HepG2 (cell line): Measurements from ENCODE around the gene RNF11. TPM values are rescaled to one million over a fixed set of nuclear protein-coding genes. Genes with fewer than 3 reads are reported as not detected.

Source experiments
- ATAC-seq: fragments of 200-7000 bp; cut with Tn5 transposase; 3 replicates; pipeline ENCODE4 v1.9.1; 2020; ENCODE audit warnings: mild to moderate bottlenecking, moderate library complexity
- BruUV-seq: library from RNA; stranded (reverse); fragments of 400-500 nt; replicated peaks from 2 replicates; lab custom pipeline; 2021; lab: Mats Ljungman, UMichigan
- CTCF ChIA-PET: fragments of 300-600 bp; formaldehyde crosslinking; extraction: SDS; loops from one replicate; lab custom pipeline; 2021; ENCODE audit warnings: low total read pairs, inconsistent platforms, low intra/inter-chr PET ratio; lab: Yijun Ruan, JAX
- POLR2A ChIA-PET: fragments of 350-600 bp; sonication (Branson Sonifier 250); formaldehyde crosslinking; loops from one replicate; lab custom pipeline; 2020; ENCODE audit warnings: antibody characterized with exemption, inconsistent platforms; lab: Yijun Ruan, JAX
- DNase-seq: peaks from one replicate; pipeline ENCODE4 v3.0.0-alpha.2; 2015; ENCODE audit warnings: low spot score
- FAIRE-seq: peaks from 3 replicates; lab custom pipeline; 2011; peaks lifted over from hg19 to GRCh38; lab: Jason Lieb, UNC
- H2AFZ ChIP-seq: one replicate; pipeline ENCODE4 v1.6.1; 2011; ENCODE audit warnings: low read length, inconsistent platforms
- H3K27ac ChIP-seq: fragments of 300-600 bp; 3 replicates; pipeline ENCODE4 v1.8.0; 2011; ENCODE audit warnings: mixed run types, mild to moderate bottlenecking, mixed read lengths, low read length, inconsistent platforms; ENCODE audit not compliant: insufficient read depth; ENCODE audit errors: extremely low read length
- H3K27me3 ChIP-seq, 2 experiments: fragments of 200-600 bp in 1 of 2; 2 replicates in 1 of 2; 3 replicates in 1 of 2; pipeline versions ENCODE4 v1.6.0 to v1.8.0; 2011; ENCODE audit warnings: low read length in 2 of 2, mild to moderate bottlenecking in 2 of 2, moderate library complexity in 2 of 2, inconsistent platforms in 1 of 2; ENCODE audit not compliant: insufficient read depth in 2 of 2, control insufficient read depth in 1 of 2
- H3K36me3 ChIP-seq, 2 experiments: fragments of 200-600 bp in 1 of 2; replicated peaks in 1 of 2; 2 replicates in 1 of 2; 3 replicates in 1 of 2; pipeline versions ENCODE4 v1.5.1 to v1.8.0; 2011; ENCODE audit warnings: low read length in 2 of 2, inconsistent platforms in 1 of 2; ENCODE audit not compliant: insufficient read depth in 2 of 2, control insufficient read depth in 1 of 2
- H3K4me1 ChIP-seq: 2 replicates; pipeline ENCODE4 v1.5.1; 2012; ENCODE audit warnings: low read length, inconsistent platforms; ENCODE audit not compliant: insufficient read depth
- H3K4me2 ChIP-seq: 2 replicates; pipeline ENCODE4 v1.6.0; 2011; ENCODE audit warnings: low read depth, low read length, inconsistent platforms
- H3K4me3 ChIP-seq, 3 experiments: fragments of 200-600 bp in 1 of 3; sonication (generic), shearing (Covaris generic) in 1 of 3; replicated peaks in 1 of 3; 2 replicates each; pipeline ENCODE4 v1.5.1; 2011 to 2016; ENCODE audit warnings: low read length in 3 of 3, inconsistent platforms in 2 of 3, low read depth in 2 of 3, mild to moderate bottlenecking in 2 of 3, control low read depth in 1 of 3, mixed read lengths in 1 of 3; ENCODE audit not compliant: insufficient read depth in 1 of 3
- H3K79me2 ChIP-seq: one replicate; pipeline ENCODE4 v1.6.1; 2011; ENCODE audit warnings: low read length, inconsistent platforms; ENCODE audit not compliant: insufficient read depth
- H3K9ac ChIP-seq: 2 replicates; pipeline ENCODE4 v1.6.0; 2011; ENCODE audit warnings: mild to moderate bottlenecking, low read depth, low read length, inconsistent platforms; ENCODE audit not compliant: insufficient read depth
- H3K9me3 ChIP-seq: 2 replicates; pipeline ENCODE4 v1.5.1; 2012; ENCODE audit warnings: mild to moderate bottlenecking, low read length
- H4K20me1 ChIP-seq: 2 replicates; pipeline ENCODE4 v1.6.0; 2011; ENCODE audit warnings: inconsistent platforms, mild to moderate bottlenecking, low read length, moderate library complexity; ENCODE audit not compliant: insufficient read depth
- BHLHE40 ChIP-seq: IDR thresholded peaks from 2 replicates; pipeline ENCODE4 v1.6.1; 2011; ENCODE audit warnings: low read length, improper control_type of control experiment
- CBFB ChIP-seq: sonication (generic); formaldehyde crosslinking; IDR thresholded peaks from 2 replicates; pipeline ENCODE4 v1.4.0; 2020; ENCODE audit warnings: missing genetic modification reagents
- KDM2A ChIP-seq: sonication (generic); formaldehyde crosslinking; IDR thresholded peaks from 2 replicates; pipeline ENCODE4 v1.4.0; 2020; ENCODE audit warnings: low read depth, missing genetic modification reagents, borderline replicate concordance
- MAF1 ChIP-seq: sonication (generic); formaldehyde crosslinking; IDR thresholded peaks from 2 replicates; pipeline ENCODE4 v1.5.0; 2020; ENCODE audit warnings: missing genetic modification reagents, borderline replicate concordance
- MAZ ChIP-seq, 2 experiments: sonication (generic) in 1 of 2; formaldehyde crosslinking in 1 of 2; IDR thresholded peaks; 2 replicates each; pipeline versions ENCODE4 v1.5.0 to v1.6.1; 2012 to 2020; ENCODE audit warnings: low read depth in 2 of 2, mild to moderate bottlenecking in 2 of 2, borderline replicate concordance in 1 of 2, improper control_type of control experiment in 1 of 2, low read length in 1 of 2, missing genetic modification reagents in 1 of 2, moderate library complexity in 1 of 2
- PRMT3 ChIP-seq: sonication (generic); formaldehyde crosslinking; IDR thresholded peaks from 2 replicates; pipeline ENCODE4 v1.8.1; 2022; ENCODE audit warnings: low read depth, mild to moderate bottlenecking, moderate library complexity, missing genetic modification reagents, borderline replicate concordance
- RARG ChIP-seq: sonication (generic); formaldehyde crosslinking; IDR thresholded peaks from 2 replicates; pipeline ENCODE4 v1.4.0; 2020; ENCODE audit warnings: low read depth, mild to moderate bottlenecking, missing genetic modification reagents
- RFXAP ChIP-seq: sonication (generic); formaldehyde crosslinking; IDR thresholded peaks from 2 replicates; pipeline ENCODE4 v1.4.0; 2020; ENCODE audit warnings: missing genetic modification reagents, borderline replicate concordance
- SMC3 ChIP-seq: IDR thresholded peaks from 2 replicates; pipeline ENCODE4 v1.6.1; 2011; ENCODE audit warnings: low read length, improper control_type of control experiment
- TRIM22 ChIP-seq: fragments of 450-650 bp; IDR thresholded peaks from 2 replicates; pipeline ENCODE4 v1.6.1; 2017
- ZBTB20 ChIP-seq: sonication (generic); formaldehyde crosslinking; IDR thresholded peaks from 2 replicates; pipeline ENCODE4 v1.8.1; 2023; ENCODE audit warnings: missing genetic modification reagents, low read depth, mild to moderate bottlenecking, borderline replicate concordance
- ZNF224 ChIP-seq: sonication (generic); formaldehyde crosslinking; IDR thresholded peaks from 2 replicates; pipeline ENCODE4 v1.5.0; 2020; ENCODE audit warnings: mild to moderate bottlenecking, missing genetic modification reagents
- ZNF292 ChIP-seq: sonication (generic); formaldehyde crosslinking; IDR thresholded peaks from 2 replicates; pipeline ENCODE4 v1.8.1; 2022; ENCODE audit warnings: mild to moderate bottlenecking, low read depth, missing genetic modification reagents, borderline replicate concordance
- ZNF431 ChIP-seq: sonication (generic); formaldehyde crosslinking; IDR thresholded peaks from 2 replicates; pipeline ENCODE4 v1.9.0; 2022; ENCODE audit warnings: missing genetic modification reagents, low read depth, mild to moderate bottlenecking, borderline replicate concordance
- ZNF567 ChIP-seq: sonication (generic); formaldehyde crosslinking; IDR thresholded peaks from 2 replicates; pipeline ENCODE4 v1.8.1; 2023; ENCODE audit warnings: mild to moderate bottlenecking, missing genetic modification reagents, borderline replicate concordance
- ZNF678 ChIP-seq: sonication (generic); formaldehyde crosslinking; IDR thresholded peaks from 2 replicates; pipeline ENCODE4 v1.4.0; 2020; ENCODE audit warnings: mild to moderate bottlenecking, missing genetic modification reagents
- ZNF879 ChIP-seq: sonication (generic); formaldehyde crosslinking; IDR thresholded peaks from 2 replicates; pipeline ENCODE4 v1.8.1; 2023; ENCODE audit warnings: missing genetic modification reagents
- WGBS: methylation state at CpG from one replicate; pipeline ENCODE4 v1.1.6; 2017; ENCODE audit warnings: low lambda C conversion rate; 5-methylcytosine and 5-hydroxymethylcytosine counted together
- in situ Hi-C: cut with HindIII; loops from 2 replicates; pipeline ENCODE4 v1.10.0; 2017; ENCODE audit warnings: low pct_unique_long_range_greater_than_20kb; ENCODE audit not compliant: extremely low pct_ligation_motif_present
- intact Hi-C: fragments of 100-400 bp; cut with micrococcal nuclease; formaldehyde crosslinking; loops from one replicate; pipeline ENCODE4 v1.10.0; 2022; ENCODE audit not compliant: unreplicated experiment
- polyA plus RNA-seq, 8 experiments: library from polyadenylated mRNA; depleted of rRNA in 3 of 8; stranded (reverse) in 7 of 8; unstranded in 1 of 8; fragments of >200 nt; fragmentation: Illumina TruSeq in 4 of 8; extraction: Trizol in 4 of 8; gene quantifications; 2 replicates each; pipeline versions ENCODE4 v1.2.1 to v1.2.3, GENCODE V29; 2011 to 2016; ENCODE audit warnings: low read depth in 4 of 8, missing spikeins in 1 of 8, mixed read lengths in 1 of 8; ENCODE audit not compliant: insufficient read depth in 1 of 8
- total RNA-seq, 5 experiments: library from RNA; depleted of rRNA; stranded (reverse); fragments of >200 nt; fragmentation: Illumina TruSeq; extraction: Trizol; gene quantifications; 2 replicates each; pipeline ENCODE4 v1.2.3, GENCODE V29; 2016; ENCODE audit warnings: low read depth in 1 of 5
- TF ChIP-seq, protein P1 (sequence below): sonication (generic); formaldehyde crosslinking; IDR thresholded peaks from 2 replicates; pipeline ENCODE4 v1.5.1; 2020; ENCODE audit warnings: missing genetic modification reagents, mild to moderate bottlenecking, borderline replicate concordance
- TF ChIP-seq, protein P2 (sequence below): fragments of 450-650 bp; IDR thresholded peaks from 2 replicates; pipeline ENCODE4 v1.6.1; 2017; ENCODE audit warnings: mild to moderate bottlenecking

Gene RNF11
- total and polyA plus RNA-seq, 2 of the 13 experiments (the other 11 are each of a cell fraction or from before 2014, with no cell fraction given) = 41.2 to 48.8 TPM

DNA sequence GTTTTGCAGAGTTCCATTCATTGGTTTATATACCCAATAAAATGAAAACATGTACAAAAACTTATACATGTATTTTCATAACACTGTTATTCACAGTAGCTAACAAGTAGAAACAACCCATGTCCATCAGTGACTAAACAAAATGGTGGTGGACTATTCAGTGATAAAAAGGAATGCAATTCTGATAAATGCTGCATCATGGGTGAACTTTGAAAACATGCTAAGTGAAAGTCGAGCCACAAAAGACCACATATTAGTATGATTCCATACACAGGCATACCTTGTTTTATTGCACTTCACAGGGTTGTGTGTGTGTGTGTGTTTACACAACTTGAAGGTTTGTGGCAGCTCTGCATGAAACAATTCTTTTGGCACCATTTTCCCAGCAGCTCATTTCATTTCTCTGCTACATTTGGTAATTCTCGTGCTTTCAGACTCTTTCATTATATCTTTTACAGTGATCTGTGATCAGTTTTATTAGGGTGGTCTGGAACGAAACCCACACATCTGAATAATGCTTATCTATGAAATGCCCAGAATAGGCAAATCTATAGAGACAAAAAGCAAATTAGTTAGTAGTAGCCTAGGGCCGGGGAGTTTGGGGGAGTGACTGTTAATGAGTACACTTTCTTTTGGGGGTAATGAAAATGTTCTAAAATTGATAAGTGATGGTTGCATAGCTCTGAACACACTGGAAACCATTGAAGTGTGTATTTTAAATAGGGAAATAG lies 27.2 kb downstream of the RNF11 start:
- intact Hi-C loops = no loop called here
- TF ChIP-seq KDM2A (CRISPR knock-in tag) (no peak), ZNF567 (CRISPR knock-in tag) (no peak), BHLHE40 (no peak), SMC3 (no peak), TRIM22 (no peak), ZNF431 (CRISPR knock-in tag) (no peak), ZNF879 (no peak), PRMT3 (no peak), ZNF224 (CRISPR knock-in tag) (no peak), CBFB (no peak), ZNF678 (CRISPR knock-in tag) (no peak), RFXAP (CRISPR knock-in tag) (no peak), MAZ (IDR thresholded peaks at IDR 0.05; ENCODE audit: borderline replicate concordance, low read depth, low read length) (no peak), MAZ (CRISPR knock-in tag; IDR thresholded peaks at IDR 0.05; ENCODE audit: low read depth) (no peak), ZNF292 (no peak), MAF1 (CRISPR knock-in tag) (no peak), RARG (no peak), ZBTB20 (CRISPR knock-in tag) (no peak)
- TF ChIP-seq, protein P1, sequence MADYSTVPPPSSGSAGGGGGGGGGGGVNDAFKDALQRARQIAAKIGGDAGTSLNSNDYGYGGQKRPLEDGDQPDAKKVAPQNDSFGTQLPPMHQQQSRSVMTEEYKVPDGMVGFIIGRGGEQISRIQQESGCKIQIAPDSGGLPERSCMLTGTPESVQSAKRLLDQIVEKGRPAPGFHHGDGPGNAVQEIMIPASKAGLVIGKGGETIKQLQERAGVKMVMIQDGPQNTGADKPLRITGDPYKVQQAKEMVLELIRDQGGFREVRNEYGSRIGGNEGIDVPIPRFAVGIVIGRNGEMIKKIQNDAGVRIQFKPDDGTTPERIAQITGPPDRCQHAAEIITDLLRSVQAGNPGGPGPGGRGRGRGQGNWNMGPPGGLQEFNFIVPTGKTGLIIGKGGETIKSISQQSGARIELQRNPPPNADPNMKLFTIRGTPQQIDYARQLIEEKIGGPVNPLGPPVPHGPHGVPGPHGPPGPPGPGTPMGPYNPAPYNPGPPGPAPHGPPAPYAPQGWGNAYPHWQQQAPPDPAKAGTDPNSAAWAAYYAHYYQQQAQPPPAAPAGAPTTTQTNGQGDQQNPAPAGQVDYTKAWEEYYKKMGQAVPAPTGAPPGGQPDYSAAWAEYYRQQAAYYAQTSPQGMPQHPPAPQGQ (CRISPR knock-in tag) = no peak
- TF ChIP-seq, protein P2, sequence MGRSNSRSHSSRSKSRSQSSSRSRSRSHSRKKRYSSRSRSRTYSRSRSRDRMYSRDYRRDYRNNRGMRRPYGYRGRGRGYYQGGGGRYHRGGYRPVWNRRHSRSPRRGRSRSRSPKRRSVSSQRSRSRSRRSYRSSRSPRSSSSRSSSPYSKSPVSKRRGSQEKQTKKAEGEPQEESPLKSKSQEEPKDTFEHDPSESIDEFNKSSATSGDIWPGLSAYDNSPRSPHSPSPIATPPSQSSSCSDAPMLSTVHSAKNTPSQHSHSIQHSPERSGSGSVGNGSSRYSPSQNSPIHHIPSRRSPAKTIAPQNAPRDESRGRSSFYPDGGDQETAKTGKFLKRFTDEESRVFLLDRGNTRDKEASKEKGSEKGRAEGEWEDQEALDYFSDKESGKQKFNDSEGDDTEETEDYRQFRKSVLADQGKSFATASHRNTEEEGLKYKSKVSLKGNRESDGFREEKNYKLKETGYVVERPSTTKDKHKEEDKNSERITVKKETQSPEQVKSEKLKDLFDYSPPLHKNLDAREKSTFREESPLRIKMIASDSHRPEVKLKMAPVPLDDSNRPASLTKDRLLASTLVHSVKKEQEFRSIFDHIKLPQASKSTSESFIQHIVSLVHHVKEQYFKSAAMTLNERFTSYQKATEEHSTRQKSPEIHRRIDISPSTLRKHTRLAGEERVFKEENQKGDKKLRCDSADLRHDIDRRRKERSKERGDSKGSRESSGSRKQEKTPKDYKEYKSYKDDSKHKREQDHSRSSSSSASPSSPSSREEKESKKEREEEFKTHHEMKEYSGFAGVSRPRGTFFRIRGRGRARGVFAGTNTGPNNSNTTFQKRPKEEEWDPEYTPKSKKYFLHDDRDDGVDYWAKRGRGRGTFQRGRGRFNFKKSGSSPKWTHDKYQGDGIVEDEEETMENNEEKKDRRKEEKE = no peak

More for the DNA sequence above, 27.2 kb downstream of the RNF11 start:
- ChIA-PET CTCF (no interaction called here), POLR2A (no interaction called here)
- in situ Hi-C loops = no loop called here
- no peak overlapping the region for H3K27ac ChIP-seq
- H3K36me3 ChIP-seq = no peaks in the 10 kb centered on the region; a peak in 1 of 5 replicates
- peaks cover 56% of the 10 kb centered on the region for H3K79me2 ChIP-seq
- H3K9ac ChIP-seq = no peak overlapping the region
- no peaks in the 10 kb centered on the region for H3K27me3 ChIP-seq
- DNase-seq (no peak), ATAC-seq (no peak), FAIRE-seq (no peak)
- 95% methylated on average over 4 of the region's 4 CpGs for WGBS
- no peaks in the 10 kb centered on the region for H3K9me3 ChIP-seq
- H3K4me3 ChIP-seq = no peak overlapping the region
- no peak overlapping the region for H2AFZ ChIP-seq
- H3K4me2 ChIP-seq = no peak overlapping the region
- peaks cover 36% of the 10 kb centered on the region; the same call in 1 of the 2 replicates for H4K20me1 ChIP-seq
- no TSS peak for BruUV-seq
- H3K4me1 ChIP-seq = no peaks in the 10 kb centered on the region
